ENCODE measurements around the gene TTC33.

TTC33 gene

GRCh38 chr5:40475561-40475960 is 280.2 kb downstream of the TTC33 start:
- Histone ChIP-seq H3K9me3 (ENCODE audit: control insufficient read depth, low read length) (no peaks in the 10 kb centered on the region), H3K4me1 (ENCODE audit: control insufficient read depth, insufficient read depth, low read length, poor library complexity, severe bottlenecking) (no peaks in the 10 kb centered on the region), H3K27me3 (replicated peaks; ENCODE audit: control insufficient read depth, insufficient read depth, low read length, poor library complexity, severe bottlenecking) (no peaks in the 10 kb centered on the region), H3K27ac (ENCODE audit: insufficient read depth, low read length, poor library complexity, severe bottlenecking) (no peak overlapping the region), H3K4me3 (ENCODE audit: insufficient read depth, low read depth, low read length, poor library complexity, severe bottlenecking) (no peak overlapping the region), H3K36me3 (ENCODE audit: control insufficient read depth, insufficient read depth, low read length) (no peaks in the 10 kb centered on the region)
- DNase-seq = no peak

DNA sequence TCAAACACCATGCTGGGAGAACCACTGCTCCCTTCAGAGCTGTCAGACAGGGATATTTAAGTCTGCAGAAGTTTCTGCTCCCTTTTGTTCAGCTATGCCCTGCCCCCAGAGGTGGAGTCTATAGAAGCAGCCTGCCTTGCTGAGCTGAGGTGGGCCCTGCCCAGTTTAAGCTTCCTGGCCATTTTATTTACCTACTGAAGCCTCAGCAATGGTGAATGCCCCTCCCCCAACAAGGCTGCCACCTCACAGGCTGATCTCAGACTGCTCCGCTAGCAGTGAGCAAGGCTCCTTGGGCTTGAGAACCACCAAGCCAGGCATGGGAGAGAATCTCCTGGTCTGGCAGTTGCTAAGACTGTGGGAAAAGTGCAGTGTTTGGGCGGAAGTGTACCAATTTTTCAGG is 281.5 kb downstream of the TTC33 start:
- DNase-seq = no peak
- no peak overlapping the region for H3K4me3 ChIP-seq (ENCODE audit: insufficient read depth, low read depth, low read length, poor library complexity, severe bottlenecking)
- H3K9me3 ChIP-seq (ENCODE audit: control insufficient read depth, low read length) = no peaks in the 10 kb centered on the region
- no peaks in the 10 kb centered on the region for H3K36me3 ChIP-seq (ENCODE audit: control insufficient read depth, insufficient read depth, low read length)
- H3K27ac ChIP-seq (ENCODE audit: insufficient read depth, low read length, poor library complexity, severe bottlenecking) = no peak overlapping the region
- H3K27me3 ChIP-seq (replicated peaks; ENCODE audit: control insufficient read depth, insufficient read depth, low read length, poor library complexity, severe bottlenecking) = no peaks in the 10 kb centered on the region
- no peaks in the 10 kb centered on the region for H3K4me1 ChIP-seq (ENCODE audit: control insufficient read depth, insufficient read depth, low read length, poor library complexity, severe bottlenecking)

GRCh38 chr5:40465416-40465815 is 290.3 kb downstream of the TTC33 start:
- H3K27me3 ChIP-seq (replicated peaks; ENCODE audit: control insufficient read depth, insufficient read depth, low read length, poor library complexity, severe bottlenecking) = no peaks in the 10 kb centered on the region
- H3K4me1 ChIP-seq (ENCODE audit: control insufficient read depth, insufficient read depth, low read length, poor library complexity, severe bottlenecking) = no peaks in the 10 kb centered on the region
- H3K36me3 ChIP-seq (ENCODE audit: control insufficient read depth, insufficient read depth, low read length) = no peaks in the 10 kb centered on the region
- no peak overlapping the region for H3K27ac ChIP-seq (ENCODE audit: insufficient read depth, low read length, poor library complexity, severe bottlenecking)
- DNase-seq = no peak
- H3K9me3 ChIP-seq (ENCODE audit: control insufficient read depth, low read length) = no peaks in the 10 kb centered on the region
- H3K4me3 ChIP-seq (ENCODE audit: insufficient read depth, low read depth, low read length, poor library complexity, severe bottlenecking) = no peak overlapping the region

DNA sequence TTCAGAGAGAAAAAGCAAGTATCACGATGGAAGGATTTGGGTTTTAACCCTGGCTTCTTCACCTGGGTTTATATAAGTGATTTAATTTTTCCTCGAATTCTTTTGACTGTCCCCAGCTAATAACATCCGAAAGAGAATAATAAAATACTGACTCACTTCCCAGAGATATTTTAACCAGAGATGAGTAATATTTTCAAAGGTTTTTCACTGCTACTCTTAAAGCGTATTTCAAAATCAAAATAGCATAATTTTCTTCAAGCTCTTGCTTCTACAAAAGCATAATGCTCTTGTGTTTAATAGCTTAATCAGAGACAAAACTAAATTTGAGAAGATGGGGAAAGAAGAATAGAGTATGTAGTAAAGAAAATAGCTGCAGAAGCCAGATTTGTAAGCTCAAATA is 291.2 kb downstream of the TTC33 start:
- DNase-seq = no peak
- Histone ChIP-seq H3K27me3 (replicated peaks; ENCODE audit: control insufficient read depth, insufficient read depth, low read length, poor library complexity, severe bottlenecking) (no peaks in the 10 kb centered on the region), H3K4me1 (ENCODE audit: control insufficient read depth, insufficient read depth, low read length, poor library complexity, severe bottlenecking) (no peaks in the 10 kb centered on the region), H3K27ac (ENCODE audit: insufficient read depth, low read length, poor library complexity, severe bottlenecking) (no peak overlapping the region), H3K36me3 (ENCODE audit: control insufficient read depth, insufficient read depth, low read length) (no peaks in the 10 kb centered on the region), H3K9me3 (ENCODE audit: control insufficient read depth, low read length) (no peaks in the 10 kb centered on the region), H3K4me3 (ENCODE audit: insufficient read depth, low read depth, low read length, poor library complexity, severe bottlenecking) (no peak overlapping the region)
